Adipocyte (in vitro differentiated cells): ENCODE results near the gene NPEPPS.

Experiments
- DNase-seq: peaks from one replicate; pipeline ENCODE4 v3.0.0-alpha.2; 2015; ENCODE audit warnings: low read depth
- H3K27me3 ChIP-seq: replicated peaks from 2 replicates; pipeline ENCODE4 v1.7.0; 2013; ENCODE audit warnings: mild to moderate bottlenecking, low read length, moderate library complexity; ENCODE audit not compliant: control insufficient read depth, insufficient read depth
- H3K36me3 ChIP-seq: 2 replicates; pipeline ENCODE4 v1.7.0; 2013; ENCODE audit warnings: low read length, mild to moderate bottlenecking, moderate library complexity; ENCODE audit not compliant: control insufficient read depth, insufficient read depth, severe bottlenecking
- H3K4me1 ChIP-seq: 2 replicates; pipeline ENCODE4 v1.7.0; 2013; ENCODE audit warnings: mild to moderate bottlenecking, low read length, moderate library complexity; ENCODE audit not compliant: control insufficient read depth, insufficient read depth
- H3K4me3 ChIP-seq: 2 replicates; pipeline ENCODE4 v1.7.0; 2013; ENCODE audit warnings: mild to moderate bottlenecking, low read length, moderate library complexity
- H3K9ac ChIP-seq: 2 replicates; pipeline ENCODE4 v1.7.0; 2013; ENCODE audit warnings: mild to moderate bottlenecking, low read length, moderate library complexity
- H3K9me3 ChIP-seq: 2 replicates; pipeline ENCODE4 v1.7.0; 2013; ENCODE audit warnings: mild to moderate bottlenecking, low read length, moderate library complexity; ENCODE audit not compliant: control insufficient read depth

Gene NPEPPS

DNA sequence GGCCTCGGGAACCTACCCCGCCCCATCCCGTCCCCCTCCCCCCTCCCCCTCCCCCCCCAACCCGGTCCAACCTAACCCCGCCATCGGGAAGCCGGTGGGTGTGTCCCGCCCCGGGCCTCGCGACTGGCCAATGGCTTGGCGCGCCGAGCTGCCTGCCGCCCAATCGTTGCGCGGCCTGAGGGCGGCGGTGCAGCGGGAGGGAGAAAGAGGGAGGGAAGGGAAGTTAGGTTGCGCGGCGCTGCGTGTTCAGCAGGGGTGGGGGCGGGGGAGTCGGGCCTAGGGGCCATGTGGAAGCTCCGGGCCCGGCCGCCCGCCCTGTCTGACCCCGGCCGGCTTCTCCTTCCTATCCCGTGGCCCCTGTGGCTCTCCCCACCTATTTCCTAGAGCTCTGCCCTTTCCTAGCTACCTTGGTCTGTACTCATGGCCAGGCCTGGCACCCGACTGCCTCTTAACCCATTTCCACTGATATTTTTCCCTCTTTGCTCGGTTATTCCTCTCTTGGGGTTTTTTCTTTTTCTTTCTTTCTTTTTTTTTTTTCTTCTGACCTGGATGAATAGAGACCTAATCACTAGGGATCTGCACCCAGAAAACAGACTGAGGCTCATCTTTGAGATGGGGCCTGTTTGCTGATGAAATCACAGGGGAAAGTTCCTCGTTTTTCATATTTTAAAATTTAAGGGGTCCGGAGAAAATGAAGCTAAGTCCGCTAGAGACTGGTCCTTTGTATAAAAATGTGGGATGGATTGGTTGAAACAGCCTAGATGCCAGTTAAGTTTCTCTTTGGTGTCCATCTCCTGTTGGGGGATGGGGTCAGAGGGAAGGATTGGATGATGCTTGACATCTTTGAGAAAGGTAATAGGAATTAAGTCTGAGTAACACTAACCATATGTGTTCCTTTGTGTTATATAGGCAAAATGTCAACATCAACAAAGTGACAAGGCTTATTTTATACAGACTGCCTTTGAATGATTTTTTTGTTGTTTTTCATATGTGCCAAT, 119.9 kb downstream of the NPEPPS start:
- DNase-seq = peak; percentile 98
- peaks cover 46% of the 10 kb centered on the region for H3K36me3 ChIP-seq
- H3K27me3 ChIP-seq = no peaks in the 10 kb centered on the region

DNA sequence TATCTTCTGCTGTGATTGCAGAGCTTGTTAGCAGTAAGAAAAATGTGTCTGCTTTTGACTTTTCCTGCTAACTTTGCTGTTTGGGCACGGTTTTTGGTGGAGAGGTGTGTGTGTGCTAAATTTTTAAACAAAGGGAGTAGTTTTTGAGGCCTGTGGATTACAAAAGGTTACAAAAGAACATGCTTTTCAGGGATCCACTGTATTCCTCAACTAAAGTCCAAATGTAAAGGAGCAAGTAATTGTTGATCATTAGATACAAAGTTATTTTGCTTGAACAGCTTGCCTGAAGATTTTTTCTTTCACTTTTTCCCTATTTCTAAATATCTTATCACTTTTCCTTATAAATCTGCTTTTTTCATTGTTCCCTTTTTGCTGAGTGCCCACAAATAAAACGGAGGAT, 120.8 kb downstream of the NPEPPS start:
- Histone ChIP-seq H3K9me3 (no peaks in the 10 kb centered on the region), H3K9ac (peak overlapping the region; percentile 95), H3K36me3 (peaks cover 54% of the 10 kb centered on the region), H3K4me1 (peaks cover 40% of the 10 kb centered on the region), H3K27me3 (no peaks in the 10 kb centered on the region), H3K4me3 (peak overlapping the region; percentile 92)
- no peak for DNase-seq

More for the DNA sequence above, 119.9 kb downstream of the NPEPPS start:
- peaks cover 40% of the 10 kb centered on the region for H3K4me1 ChIP-seq
- no peaks in the 10 kb centered on the region for H3K9me3 ChIP-seq
- H3K9ac ChIP-seq = peak overlapping the region; percentile 95
- peak overlapping the region; percentile 92 for H3K4me3 ChIP-seq

DNA sequence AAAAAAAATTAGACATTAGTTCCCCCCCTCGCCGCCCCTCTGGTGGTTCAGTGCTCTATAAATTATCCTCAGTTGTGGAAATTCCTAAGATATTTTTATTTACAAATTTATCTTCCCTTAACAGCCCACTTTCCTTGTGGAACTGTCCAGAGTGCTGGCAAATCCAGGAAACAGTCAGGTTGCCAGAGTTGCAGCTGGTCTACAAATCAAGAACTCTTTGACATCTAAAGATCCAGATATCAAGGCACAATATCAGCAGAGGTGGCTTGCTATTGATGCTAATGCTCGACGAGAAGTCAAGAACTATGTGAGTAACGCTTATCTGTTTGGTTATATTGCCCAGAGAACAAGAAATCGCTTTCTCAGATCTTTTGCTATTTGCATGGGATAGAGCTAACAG, 121.7 kb downstream of the NPEPPS start:
- H3K27me3 ChIP-seq = no peaks in the 10 kb centered on the region
- H3K4me1 ChIP-seq = peaks cover 40% of the 10 kb centered on the region
- H3K4me3 ChIP-seq = peak overlapping the region; percentile 3
- no peak overlapping the region for H3K9ac ChIP-seq
- no peak for DNase-seq
- no peaks in the 10 kb centered on the region for H3K9me3 ChIP-seq
- peaks cover 62% of the 10 kb centered on the region for H3K36me3 ChIP-seq

DNA sequence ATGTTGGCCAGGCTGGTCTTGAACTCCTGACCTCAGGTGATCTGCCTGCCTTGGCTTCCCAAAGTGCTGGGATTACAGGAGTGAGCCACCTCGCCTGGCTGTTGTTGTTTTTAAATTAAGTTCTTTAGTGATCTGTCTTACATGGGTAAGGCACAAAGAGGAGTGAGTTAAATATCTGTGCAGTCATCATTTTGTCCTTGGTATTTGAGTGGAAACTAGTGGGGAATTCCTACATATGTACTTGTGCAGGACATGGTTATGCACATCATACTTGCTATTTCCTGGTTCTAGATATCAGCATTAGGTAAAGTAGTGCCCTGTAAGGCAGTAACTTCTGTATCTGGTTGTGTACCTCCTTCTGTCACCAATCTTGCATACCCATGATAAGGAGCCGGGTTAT, 122.5 kb downstream of the NPEPPS start:
- Histone ChIP-seq H3K9me3 (no peaks in the 10 kb centered on the region), H3K4me1 (peaks cover 37% of the 10 kb centered on the region), H3K36me3 (peaks cover 71% of the 10 kb centered on the region), H3K9ac (no peak overlapping the region), H3K27me3 (no peaks in the 10 kb centered on the region), H3K4me3 (no peak overlapping the region)
- no peak for DNase-seq

DNA sequence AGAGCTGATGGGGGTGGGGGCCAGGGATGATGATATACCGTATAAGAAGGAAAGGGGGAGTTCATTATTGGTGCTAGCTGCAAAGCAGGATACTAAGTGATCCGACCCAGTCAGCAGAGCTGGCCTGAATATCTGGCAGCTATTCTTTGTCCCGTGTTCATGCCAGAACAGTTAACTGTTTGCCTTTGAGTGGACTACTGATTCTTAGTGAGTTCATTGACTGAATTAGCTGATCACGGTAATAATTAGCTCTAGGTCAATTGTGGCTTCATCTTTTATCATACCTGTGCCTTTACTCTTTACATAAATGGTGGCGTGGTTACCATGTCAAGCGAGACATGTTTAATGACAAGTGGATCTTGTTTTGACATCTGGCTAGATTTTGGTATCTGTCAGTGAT, 124.1 kb downstream of the NPEPPS start:
- Histone ChIP-seq H3K27me3 (no peaks in the 10 kb centered on the region), H3K4me1 (peaks cover 32% of the 10 kb centered on the region), H3K9me3 (no peaks in the 10 kb centered on the region), H3K4me3 (peak overlapping the region; percentile 37), H3K36me3 (peaks cover 87% of the 10 kb centered on the region), H3K9ac (peak overlapping the region; percentile 32)
- no peak for DNase-seq

DNA sequence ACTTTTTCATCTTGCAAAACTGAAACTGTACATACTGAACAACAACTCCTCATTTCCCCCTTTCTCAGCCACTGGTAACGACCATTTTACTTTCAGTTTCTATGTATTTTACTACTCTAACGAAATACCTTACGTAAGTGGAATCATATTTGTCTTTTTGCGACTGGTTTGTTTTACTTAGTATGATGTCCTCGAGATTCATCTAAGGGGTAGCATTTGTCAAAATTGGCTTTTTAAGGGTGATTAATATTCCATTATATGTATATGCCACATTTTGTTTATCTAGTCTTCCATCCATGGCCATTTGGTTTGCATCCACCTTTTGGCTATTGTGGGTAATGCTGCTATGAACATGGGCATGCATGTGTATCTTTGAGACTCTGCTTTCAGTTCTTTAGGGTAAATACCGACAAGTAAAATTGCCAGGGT, 129.2 kb downstream of the NPEPPS start:
- no peaks in the 10 kb centered on the region for H3K27me3 ChIP-seq
- H3K9ac ChIP-seq = no peak overlapping the region
- no peaks in the 10 kb centered on the region for H3K9me3 ChIP-seq
- DNase-seq = no peak
- no peak overlapping the region for H3K4me3 ChIP-seq
- peaks cover 10% of the 10 kb centered on the region for H3K4me1 ChIP-seq
- peaks cover 99% of the 10 kb centered on the region for H3K36me3 ChIP-seq

DNA sequence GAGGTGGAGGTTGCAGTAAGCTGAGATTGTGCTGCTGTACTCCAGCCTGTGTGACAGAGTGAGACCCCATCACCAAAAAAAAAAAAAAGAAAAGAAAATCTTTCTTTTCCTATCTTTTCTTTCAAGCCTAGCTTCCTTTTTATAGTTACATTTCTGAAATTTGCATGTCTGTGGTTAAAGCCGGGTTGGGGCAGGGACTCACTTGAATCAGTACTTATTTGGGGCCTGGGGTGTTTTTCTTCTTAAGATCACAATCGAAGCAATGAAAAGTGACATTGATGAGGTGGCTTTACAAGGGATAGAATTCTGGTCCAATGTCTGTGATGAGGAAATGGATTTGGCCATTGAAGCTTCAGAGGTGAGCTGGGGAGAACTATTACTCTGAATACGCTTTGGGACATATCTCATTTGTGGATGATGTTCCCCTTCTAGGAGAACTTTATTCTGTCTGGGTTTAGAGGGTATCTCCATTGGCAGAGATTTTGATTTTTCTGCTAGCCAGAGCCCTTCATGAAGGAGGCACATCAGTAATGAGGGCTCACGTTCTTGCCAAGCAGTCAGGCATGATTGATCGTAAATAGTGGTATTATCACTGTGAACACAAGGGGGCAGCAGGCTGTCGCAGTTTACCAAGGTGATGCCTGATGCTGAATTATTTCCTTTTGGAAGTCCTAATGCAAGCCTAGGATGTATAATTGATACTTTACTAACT, 133.2 kb downstream of the NPEPPS start:
- no peaks in the 10 kb centered on the region for H3K27me3 ChIP-seq
- H3K4me3 ChIP-seq = no peak overlapping the region
- peak; percentile 82 for DNase-seq
- peaks cover 29% of the 10 kb centered on the region for H3K4me1 ChIP-seq
- peaks cover 96% of the 10 kb centered on the region for H3K36me3 ChIP-seq
- H3K9ac ChIP-seq = no peak overlapping the region
- no peaks in the 10 kb centered on the region for H3K9me3 ChIP-seq

DNA sequence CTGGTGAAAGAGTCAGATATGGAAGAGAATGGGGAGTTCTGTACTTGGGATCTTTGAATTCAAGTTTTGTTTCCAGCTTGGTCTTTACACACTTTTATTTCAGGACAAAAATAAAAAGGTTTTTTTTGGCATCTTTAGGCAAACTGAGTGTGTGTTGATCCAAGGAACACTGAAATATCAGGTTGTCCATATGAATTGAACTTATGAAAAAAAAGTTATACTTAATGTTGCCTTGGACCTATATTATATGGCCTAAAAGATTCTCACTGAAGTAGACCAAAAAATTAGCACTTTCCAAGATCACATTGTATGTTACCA, 133.7 kb downstream of the NPEPPS start:
- Histone ChIP-seq H3K4me1 (peaks cover 34% of the 10 kb centered on the region), H3K4me3 (no peak overlapping the region), H3K36me3 (peaks cover 96% of the 10 kb centered on the region), H3K9me3 (no peaks in the 10 kb centered on the region), H3K9ac (peak overlapping the region; percentile 18), H3K27me3 (no peaks in the 10 kb centered on the region)
- DNase-seq = no peak

DNA sequence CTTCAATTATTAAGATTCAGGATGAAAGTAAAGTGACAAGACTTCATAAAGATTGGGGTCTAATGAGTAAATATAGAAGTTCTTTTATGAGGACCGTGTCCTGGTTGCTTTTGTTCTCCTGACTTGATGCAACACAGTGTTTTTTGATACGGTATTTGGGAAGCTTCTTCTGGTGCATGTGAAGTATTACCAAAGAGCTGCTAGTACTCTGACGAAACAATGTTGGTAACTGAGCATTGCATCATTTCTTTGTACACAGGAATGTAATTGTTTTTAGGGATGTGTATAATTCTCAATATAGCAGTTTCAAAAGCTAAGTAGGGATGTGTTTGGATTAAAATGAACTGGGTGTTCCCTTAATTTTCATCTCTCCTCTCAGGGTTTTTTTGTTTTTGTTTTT, 134.7 kb downstream of the NPEPPS start:
- no peak overlapping the region for H3K4me3 ChIP-seq
- peaks cover 96% of the 10 kb centered on the region for H3K36me3 ChIP-seq
- H3K9me3 ChIP-seq = no peaks in the 10 kb centered on the region
- peaks cover 40% of the 10 kb centered on the region for H3K4me1 ChIP-seq
- H3K27me3 ChIP-seq = no peaks in the 10 kb centered on the region
- DNase-seq = peak; percentile 87
- no peak overlapping the region for H3K9ac ChIP-seq

DNA sequence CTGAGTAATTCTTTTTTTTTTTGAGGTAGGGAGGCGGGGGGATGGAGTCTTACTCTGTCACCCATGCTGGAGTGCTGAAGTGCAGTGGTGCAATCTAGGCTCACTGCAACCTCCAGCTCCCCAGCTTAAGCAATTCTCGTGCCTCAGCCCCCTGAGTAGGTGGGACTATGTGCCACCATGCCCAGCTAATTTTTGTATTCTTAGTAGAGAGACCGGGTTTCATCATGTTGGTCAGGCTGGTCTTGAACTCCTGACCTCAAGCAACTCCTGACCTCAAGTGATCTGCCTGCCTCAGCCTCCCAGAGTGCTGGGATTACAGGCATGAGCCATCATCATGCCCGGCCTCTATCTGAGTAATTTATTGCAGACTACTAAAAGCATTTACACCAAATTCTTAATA, 138.2 kb downstream of the NPEPPS start:
- peaks cover 96% of the 10 kb centered on the region for H3K36me3 ChIP-seq
- no peaks in the 10 kb centered on the region for H3K9me3 ChIP-seq
- peaks cover 40% of the 10 kb centered on the region for H3K4me1 ChIP-seq
- no peak overlapping the region for H3K4me3 ChIP-seq
- no peaks in the 10 kb centered on the region for H3K27me3 ChIP-seq
- peak overlapping the region; percentile 57 for H3K9ac ChIP-seq
- DNase-seq = no peak

DNA sequence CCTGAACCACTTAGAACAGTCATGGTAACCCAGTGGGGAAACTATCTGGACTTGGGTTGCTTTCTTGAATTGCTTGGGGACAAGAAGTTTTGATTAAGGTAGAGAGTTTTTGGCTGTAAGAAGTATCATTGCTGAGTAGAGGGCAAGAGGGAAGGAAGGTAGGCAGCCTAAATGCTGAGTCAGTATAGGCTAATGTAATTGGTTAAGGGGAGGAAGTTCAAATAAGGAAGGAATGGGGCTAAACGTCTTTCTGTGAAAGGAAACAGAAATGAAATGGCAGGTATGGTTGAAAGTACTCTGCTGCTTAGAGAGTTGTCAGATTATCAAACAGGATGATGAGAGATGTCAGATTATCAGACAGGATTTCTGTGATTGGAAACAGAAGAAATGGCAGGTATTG, 139.2 kb downstream of the NPEPPS start:
- H3K36me3 ChIP-seq = peaks cover 96% of the 10 kb centered on the region

More for the DNA sequence above, 139.2 kb downstream of the NPEPPS start:
- no peak overlapping the region for H3K9ac ChIP-seq
- H3K27me3 ChIP-seq = no peaks in the 10 kb centered on the region
- H3K9me3 ChIP-seq = no peaks in the 10 kb centered on the region
- no peak for DNase-seq
- no peak overlapping the region for H3K4me3 ChIP-seq
- peaks cover 33% of the 10 kb centered on the region for H3K4me1 ChIP-seq
